Naive thymus-derived CD4-positive, alpha-beta T cell (primary cell): ENCODE measurements around the gene FAM72C. TPM values are rescaled to one million over a fixed set of nuclear protein-coding genes. Genes with fewer than 3 reads are reported as not detected.
"Not testable (repeated sequence)": the region's sequence is repeated elsewhere in the genome, so short reads cannot be mapped to it uniquely, and the experiment has no call there.

ENCODE experiments used
- ATAC-seq: fragments of 150-1000 bp; cut with Tn5 transposase; 2 replicates; pipeline ENCODE4 v1.10.0; 2021; ENCODE audit warnings: mild to moderate bottlenecking, moderate library complexity
- CTCF ChIA-PET: fragments of 350-600 bp; sonication (Branson Sonifier 250); formaldehyde crosslinking; loops from one replicate; lab custom pipeline; 2021; ENCODE audit warnings: antibody characterized with exemption; lab: Charles Lee
- POLR2A ChIA-PET: fragments of 350-600 bp; sonication (Branson Sonifier 250); formaldehyde crosslinking; loops from one replicate; lab custom pipeline; 2021; ENCODE audit warnings: antibody characterized with exemption, inconsistent platforms; lab: Charles Lee
- DNase-seq, 9 donors: peaks; one replicate each; pipeline versions ENCODE4 v3.0.0 to v3.0.0-alpha.2; 2020 to 2022; ENCODE audit warnings: mixed read lengths in 1 of 9
- H3K27ac ChIP-seq: one replicate; pipeline ENCODE4 v1.7.0; 2013; ENCODE audit warnings: mild to moderate bottlenecking, low read depth, low read length, moderate library complexity
- H3K27me3 ChIP-seq, 2 donors: one replicate each; pipeline ENCODE4 v1.7.0; 2013; ENCODE audit warnings: low read length in 2 of 2, mild to moderate bottlenecking in 2 of 2, moderate library complexity in 2 of 2; ENCODE audit not compliant: control insufficient read depth in 2 of 2, insufficient read depth in 2 of 2
- H3K36me3 ChIP-seq, 3 experiments: 1 replicate in 2 of 3; 2 replicates in 1 of 3; pipeline ENCODE4 v1.7.0; 2013; ENCODE audit warnings: low read length in 3 of 3, mild to moderate bottlenecking in 3 of 3, moderate library complexity in 1 of 3; ENCODE audit not compliant: insufficient read depth in 3 of 3, control insufficient read depth in 2 of 3
- H3K4me1 ChIP-seq, 2 donors: one replicate each; pipeline ENCODE4 v1.7.0; 2013; ENCODE audit warnings: low read length in 2 of 2, mild to moderate bottlenecking in 2 of 2, moderate library complexity in 1 of 2; ENCODE audit not compliant: control insufficient read depth in 2 of 2, insufficient read depth in 2 of 2
- H3K4me3 ChIP-seq: 2 replicates; pipeline ENCODE4 v1.7.0; 2013; ENCODE audit warnings: mild to moderate bottlenecking, low read length
- H3K9me3 ChIP-seq, 3 experiments: 1 replicate in 2 of 3; 2 replicates in 1 of 3; pipeline ENCODE4 v1.7.0; 2013; ENCODE audit warnings: low read length in 3 of 3; ENCODE audit not compliant: control insufficient read depth in 2 of 3
- H3K27ac Mint-ChIP-seq, 9 donors: one replicate each; pipeline ENCODE4 v1.8.0; 2020 to 2022; ENCODE audit warnings: mixed read lengths in 9 of 9, mild to moderate bottlenecking in 8 of 9, moderate library complexity in 5 of 9, inconsistent platforms in 2 of 9
- H3K27me3 Mint-ChIP-seq, 5 donors: one replicate each; pipeline ENCODE4 v1.8.0; 2021 to 2022; ENCODE audit warnings: mixed read lengths in 5 of 5, mild to moderate bottlenecking in 1 of 5
- H3K36me3 Mint-ChIP-seq, 5 donors: one replicate each; pipeline ENCODE4 v1.8.0; 2020 to 2022; ENCODE audit warnings: mixed read lengths in 5 of 5, mild to moderate bottlenecking in 3 of 5, inconsistent platforms in 1 of 5
- H3K4me1 Mint-ChIP-seq, 7 donors: one replicate each; pipeline ENCODE4 v1.8.0; 2020 to 2022; ENCODE audit warnings: mixed read lengths in 7 of 7, mild to moderate bottlenecking in 3 of 7, inconsistent platforms in 1 of 7
- H3K4me3 Mint-ChIP-seq, 10 donors: one replicate each; pipeline ENCODE4 v1.8.0; 2020 to 2022; ENCODE audit warnings: mild to moderate bottlenecking in 10 of 10, mixed read lengths in 10 of 10, moderate library complexity in 6 of 10, inconsistent platforms in 2 of 10
- H3K9me3 Mint-ChIP-seq, 11 donors: one replicate each; pipeline ENCODE4 v1.8.0; 2020 to 2022; ENCODE audit warnings: mixed read lengths in 11 of 11, mild to moderate bottlenecking in 4 of 11, inconsistent platforms in 1 of 11, moderate library complexity in 1 of 11
- intact Hi-C, 2 donors: fragments of 100-400 bp; cut with micrococcal nuclease; formaldehyde crosslinking; loops; one replicate each; pipeline ENCODE4 v1.15.1; 2023
- polyA plus RNA-seq, 2 donors: library from polyadenylated mRNA; unstranded; fragments of 300-500 nt; fragmentation: Illumina TruSeq; gene quantifications; one replicate each; pipeline ENCODE4 v1.2.3, GENCODE V29; 2021
- total RNA-seq, 6 experiments: library from RNA in 5 of 6; stranded (reverse) in 5 of 6; gene quantifications; 1 replicate in 5 of 6; 2 replicates in 1 of 6; pipeline ENCODE4 v1.2.3 and lab custom pipeline; 2021 to 2026

The FAM72C gene
- total and polyA plus RNA-seq, 7 experiments from 2014 or later, result 11.2 TPM; not detected in 6

GRCh38 chr1:143993301-143993907, 21.6 kb upstream of the FAM72C start:
- H3K4me1 ChIP-seq, intact Hi-C loops, DNase-seq, H3K27me3 ChIP-seq, H3K4me1 Mint-ChIP-seq, H3K36me3 Mint-ChIP-seq, H3K27ac ChIP-seq, CTCF ChIA-PET, H3K9me3 Mint-ChIP-seq, H3K27me3 Mint-ChIP-seq, H3K4me3 Mint-ChIP-seq, POLR2A ChIA-PET, ATAC-seq, H3K4me3 ChIP-seq, H3K27ac Mint-ChIP-seq, H3K9me3 ChIP-seq, H3K36me3 ChIP-seq: not testable (repeated sequence)

GRCh38 chr1:143990699-143991098, 18.9 kb upstream of the FAM72C start:
- H3K27ac Mint-ChIP-seq, H3K4me3 Mint-ChIP-seq, intact Hi-C loops, H3K27me3 ChIP-seq, H3K36me3 Mint-ChIP-seq, CTCF ChIA-PET, H3K27ac ChIP-seq, H3K4me1 Mint-ChIP-seq, H3K27me3 Mint-ChIP-seq, POLR2A ChIA-PET, H3K9me3 Mint-ChIP-seq, H3K36me3 ChIP-seq, H3K4me1 ChIP-seq, DNase-seq, ATAC-seq, H3K9me3 ChIP-seq, H3K4me3 ChIP-seq: not testable (repeated sequence)

- H3K4me1 ChIP-seq, DNase-seq, H3K36me3 ChIP-seq, H3K36me3 Mint-ChIP-seq, intact Hi-C loops, H3K27ac Mint-ChIP-seq, H3K27me3 ChIP-seq, H3K27ac ChIP-seq, POLR2A ChIA-PET, CTCF ChIA-PET, H3K4me3 Mint-ChIP-seq, H3K9me3 ChIP-seq, H3K4me1 Mint-ChIP-seq, H3K27me3 Mint-ChIP-seq, H3K9me3 Mint-ChIP-seq, H3K4me3 ChIP-seq: not testable (repeated sequence)
- peak; percentile 48 for ATAC-seq
Observed at GRCh38 chr1:143989719-143990118, 17.9 kb upstream of the FAM72C start.

GRCh38 chr1:143989427-143989712, 17.6 kb upstream of the FAM72C start:
- H3K27me3 ChIP-seq, result not testable (repeated sequence)

GRCh38 chr1:143988602-143989426, 17.0 kb upstream of the FAM72C start:
- H3K9me3 Mint-ChIP-seq, H3K4me1 Mint-ChIP-seq, CTCF ChIA-PET: not testable (repeated sequence)

More at GRCh38 chr1:143989427-143989712, 17.6 kb upstream of the FAM72C start:
- H3K9me3 ChIP-seq, H3K27ac ChIP-seq, H3K36me3 Mint-ChIP-seq, H3K4me1 ChIP-seq, H3K4me1 Mint-ChIP-seq, ATAC-seq, intact Hi-C loops, H3K4me3 ChIP-seq, H3K9me3 Mint-ChIP-seq, H3K27me3 Mint-ChIP-seq, H3K4me3 Mint-ChIP-seq, DNase-seq, CTCF ChIA-PET, H3K27ac Mint-ChIP-seq, POLR2A ChIA-PET, H3K36me3 ChIP-seq: not testable (repeated sequence)

GRCh38 chr1:143987868-143988267, 16.1 kb upstream of the FAM72C start:
- DNase-seq, POLR2A ChIA-PET, H3K27me3 Mint-ChIP-seq, H3K27ac Mint-ChIP-seq, ATAC-seq, H3K4me1 ChIP-seq, H3K27me3 ChIP-seq, H3K36me3 ChIP-seq, H3K9me3 ChIP-seq, CTCF ChIA-PET, H3K4me3 Mint-ChIP-seq, H3K36me3 Mint-ChIP-seq, intact Hi-C loops, H3K4me3 ChIP-seq, H3K27ac ChIP-seq, H3K9me3 Mint-ChIP-seq, H3K4me1 Mint-ChIP-seq: not testable (repeated sequence)

More at GRCh38 chr1:143988602-143989426, 17.0 kb upstream of the FAM72C start:
- H3K4me3 Mint-ChIP-seq, POLR2A ChIA-PET, H3K27me3 Mint-ChIP-seq, H3K36me3 ChIP-seq, ATAC-seq, H3K4me3 ChIP-seq, H3K27ac ChIP-seq, H3K27ac Mint-ChIP-seq, DNase-seq, intact Hi-C loops, H3K9me3 ChIP-seq, H3K36me3 Mint-ChIP-seq, H3K27me3 ChIP-seq, H3K4me1 ChIP-seq: not testable (repeated sequence)
